GM19463 (cell line): ENCODE data around the gene STX1A.
"Not testable (repeated sequence)": the region's sequence is repeated elsewhere in the genome, so short reads cannot be mapped to it uniquely, and the experiment has no call there.

Experiments used
- ATAC-seq: cut with Tn5 transposase; IDR thresholded peaks from one replicate; pipeline ENCODE4 v1.9.1; 2021; ENCODE audit warnings: mild to moderate bottlenecking, moderate library complexity; ENCODE audit not compliant: unreplicated experiment

Gene STX1A

DNA sequence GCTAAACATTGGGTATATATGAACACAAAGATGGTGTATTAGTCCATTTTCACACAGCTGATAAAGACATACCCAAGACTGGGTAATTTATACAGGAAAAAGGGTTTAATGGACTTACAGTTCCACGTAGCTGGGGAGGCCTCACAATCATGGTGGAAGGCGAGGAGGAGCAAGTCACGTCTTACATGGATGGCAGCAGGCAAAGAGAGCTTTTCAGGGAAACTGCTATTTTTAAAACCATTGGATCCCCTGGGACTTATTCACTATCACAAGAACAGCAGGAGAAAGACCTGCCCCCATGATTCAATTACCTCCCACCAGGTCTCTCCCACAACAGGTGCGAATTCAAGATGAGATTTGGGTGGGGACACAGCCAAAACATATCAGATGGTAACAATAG lies 64.2 kb downstream of the STX1A start:
- ATAC-seq = not testable (repeated sequence)

DNA sequence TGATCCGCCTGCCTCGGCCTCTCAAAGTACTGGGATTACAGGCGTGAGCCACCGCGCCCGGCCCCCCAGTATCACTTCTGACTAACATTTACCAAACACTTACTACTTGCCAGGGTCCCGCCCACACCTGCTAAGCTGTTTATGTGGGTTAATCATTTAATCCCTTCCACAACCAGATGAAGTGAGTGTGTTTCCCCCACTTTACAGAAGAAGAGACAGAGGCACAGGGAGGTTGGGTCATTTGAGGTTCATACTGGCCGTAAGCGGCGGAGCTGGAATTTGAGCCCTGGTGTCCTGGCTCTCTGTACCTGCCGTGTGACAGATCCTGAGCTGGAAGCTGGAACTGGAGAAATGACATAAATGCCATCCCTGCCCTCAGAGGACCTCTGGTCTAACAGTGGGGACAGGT lies 66.9 kb downstream of the STX1A start:
- no peak for ATAC-seq

DNA sequence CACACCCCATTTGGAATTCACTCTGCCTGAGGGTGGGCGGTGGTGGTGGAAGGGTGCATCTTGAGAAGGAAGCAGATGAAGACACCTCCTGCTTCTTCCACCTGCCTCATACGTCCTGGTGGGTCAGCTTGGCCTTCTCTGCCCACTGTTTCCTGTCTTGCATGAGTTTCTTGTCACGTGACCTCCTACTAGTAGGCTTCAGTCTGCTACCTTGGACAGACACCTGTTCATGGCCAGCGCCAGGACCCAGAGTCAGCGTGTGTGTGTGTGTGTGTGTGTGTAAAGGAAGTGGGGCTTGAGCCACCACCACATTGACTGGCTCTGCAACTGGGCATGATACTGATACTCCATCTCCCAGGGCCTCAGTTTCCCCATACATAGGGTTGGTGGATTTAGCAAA lies 68.9 kb downstream of the STX1A start:
- no peak for ATAC-seq

- ATAC-seq = no peak
Measured at GRCh38 chr7:73649576-73649975, 69.9 kb downstream of the STX1A start.
